ENCODE data around the gene STRN3.
A peak's percentile ranks its signal among the peaks of the same experiment; 100 is the strongest.
"Not testable (repeated sequence)": the region's sequence is repeated elsewhere in the genome, so short reads cannot be mapped to it uniquely, and the experiment has no call there.

Gene STRN3
- total RNA-seq, result 28.0 to 53.3 (median 43.6) reads per million in 17 experiments

DNA sequence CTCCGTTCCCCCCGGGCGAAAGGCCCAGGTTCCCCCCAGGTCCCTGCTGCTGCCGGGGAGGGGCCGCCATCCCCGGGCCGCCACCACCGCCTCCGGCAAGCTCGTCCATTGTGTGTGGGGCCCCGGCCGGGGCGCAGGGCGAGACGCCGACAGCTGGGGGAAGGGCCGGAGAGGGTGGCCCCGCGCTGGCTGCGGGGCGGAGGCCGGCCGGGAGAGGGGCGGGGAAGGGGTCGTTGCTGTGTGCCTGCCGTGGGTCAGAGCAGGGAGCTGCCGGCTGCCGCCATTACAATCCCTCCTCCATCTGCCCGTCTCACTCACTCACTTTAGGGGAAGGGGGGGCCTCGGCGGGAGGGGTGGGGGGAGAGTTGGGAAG is at the start of gene STRN3:
TSS of gene STRN3 (minus strand) at position 303 of the 373 bp plus-strand sequence. CDS start at position 109, 194 bp downstream.
- no peak for DNase-seq

- DNase-seq, result no peak
Observed at GRCh38 chr14:31075144-31075543, 49.0 kb upstream of the STRN3 start.

GRCh38 chr14:31071151-31071550 is 45.0 kb upstream of the STRN3 start:
- DNase-seq, result no peak

DNA sequence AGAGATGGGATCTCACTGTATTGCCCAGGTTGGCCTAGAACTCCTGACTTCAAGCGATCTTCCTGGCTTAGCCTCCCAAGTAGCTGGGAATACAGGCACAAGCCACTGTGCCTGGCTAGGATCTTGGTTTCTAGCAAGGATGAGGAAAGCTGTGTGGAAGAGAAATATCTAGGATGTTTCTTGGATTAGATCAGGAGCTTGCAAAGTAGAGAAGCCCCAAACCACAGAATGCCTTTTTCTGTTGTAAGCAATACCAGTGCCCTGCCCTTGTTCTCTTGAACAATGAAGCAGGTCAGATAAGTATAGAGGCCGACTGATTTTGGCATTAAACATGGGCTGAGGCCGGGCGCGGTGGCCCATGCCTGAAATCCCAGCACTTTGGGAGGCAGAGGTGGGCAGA is 44.3 kb upstream of the STRN3 start:
- no peak for DNase-seq

DNA sequence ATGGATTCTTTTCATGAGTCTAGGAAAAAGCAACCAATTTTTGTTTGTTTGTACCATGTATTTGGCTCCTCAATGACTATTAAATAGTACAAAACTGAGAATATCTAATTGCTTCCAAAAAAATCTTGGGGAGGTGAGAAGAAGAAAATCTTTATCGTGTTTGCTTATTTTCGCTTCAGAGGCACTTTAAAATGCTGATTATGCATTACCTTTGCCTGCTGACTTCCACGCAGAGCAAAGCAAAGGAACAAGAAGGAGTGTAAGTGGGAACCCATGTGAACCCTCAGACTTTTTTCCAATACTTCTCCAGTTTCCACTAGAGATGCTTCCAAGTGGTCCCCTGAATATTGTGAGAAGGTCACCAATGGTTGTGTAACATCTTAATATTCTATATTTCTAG is 43.2 kb upstream of the STRN3 start:
- no peak for DNase-seq

GRCh38 chr14:31068235-31068634 is 42.1 kb upstream of the STRN3 start:
- peak; percentile 70 to 92 (median 80) for DNase-seq

GRCh38 chr14:31062908-31063307 is 36.7 kb upstream of the STRN3 start:
- not testable (repeated sequence) for DNase-seq

DNA sequence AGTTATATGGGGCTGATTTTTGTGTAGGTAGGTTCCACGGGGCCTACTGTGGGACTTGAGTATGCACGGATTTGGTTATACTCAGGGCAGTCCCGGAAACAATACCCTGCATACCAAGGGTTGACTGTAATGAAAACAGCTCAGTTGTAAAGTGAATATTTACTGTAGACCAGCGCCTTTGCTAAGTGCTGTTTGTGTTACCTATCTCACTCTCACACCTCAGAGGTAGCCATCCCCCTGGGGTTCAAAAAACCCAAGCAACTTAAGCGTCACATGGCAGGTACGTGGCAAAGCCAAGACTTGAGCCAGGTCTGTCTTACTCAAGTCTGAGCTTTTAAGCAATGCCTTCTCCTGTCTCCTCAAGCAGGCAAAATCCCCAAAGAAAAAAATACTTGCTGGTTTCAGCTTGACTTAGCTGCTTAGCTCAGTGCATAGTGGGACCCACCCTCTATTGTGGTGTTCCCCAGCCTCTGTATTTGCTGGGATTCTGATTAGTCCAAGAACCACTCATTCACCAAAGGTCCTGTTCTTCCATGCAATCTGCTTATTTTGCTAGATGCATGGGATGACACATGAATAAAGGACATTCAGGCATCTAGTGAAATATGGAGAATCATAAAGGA is 34.2 kb upstream of the STRN3 start:
- no peak for DNase-seq

DNA sequence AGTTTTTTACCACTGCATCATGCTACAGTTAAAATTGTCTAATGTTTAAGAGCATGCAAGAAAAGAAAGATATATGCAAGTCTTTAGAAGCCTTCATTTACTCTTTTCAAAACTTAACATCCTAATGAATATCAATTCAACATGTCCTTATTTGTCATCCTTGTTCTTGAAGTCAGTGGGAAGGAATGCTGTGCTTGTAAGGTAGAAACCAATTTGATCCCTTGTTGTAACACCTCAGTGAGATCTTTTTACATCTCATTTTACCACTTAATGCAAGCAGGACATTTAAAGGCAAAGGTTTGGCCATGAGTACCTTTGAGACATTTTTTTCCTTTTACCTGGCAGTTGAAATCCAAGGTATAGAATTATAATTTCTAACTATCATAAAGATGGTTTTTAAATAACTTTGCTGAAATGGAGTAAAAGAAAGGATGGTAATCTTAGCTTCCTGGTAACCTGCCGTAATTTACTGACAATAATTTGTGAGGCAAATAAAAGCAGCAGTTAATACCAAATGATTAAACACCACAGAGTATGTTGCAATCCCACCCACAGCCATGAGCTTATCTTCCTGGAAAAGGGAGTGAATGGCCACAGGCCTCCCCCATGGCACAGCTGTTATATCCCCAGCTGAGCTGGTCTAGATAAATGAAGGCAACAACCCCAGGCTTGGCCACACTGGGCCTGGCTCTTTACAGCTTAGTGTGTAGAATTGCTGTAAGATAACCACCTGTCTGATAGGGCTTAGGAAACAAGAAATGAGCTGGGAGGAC is 33.2 kb upstream of the STRN3 start:
- peak; percentile 75 to 84 (median 78) for DNase-seq

DNA sequence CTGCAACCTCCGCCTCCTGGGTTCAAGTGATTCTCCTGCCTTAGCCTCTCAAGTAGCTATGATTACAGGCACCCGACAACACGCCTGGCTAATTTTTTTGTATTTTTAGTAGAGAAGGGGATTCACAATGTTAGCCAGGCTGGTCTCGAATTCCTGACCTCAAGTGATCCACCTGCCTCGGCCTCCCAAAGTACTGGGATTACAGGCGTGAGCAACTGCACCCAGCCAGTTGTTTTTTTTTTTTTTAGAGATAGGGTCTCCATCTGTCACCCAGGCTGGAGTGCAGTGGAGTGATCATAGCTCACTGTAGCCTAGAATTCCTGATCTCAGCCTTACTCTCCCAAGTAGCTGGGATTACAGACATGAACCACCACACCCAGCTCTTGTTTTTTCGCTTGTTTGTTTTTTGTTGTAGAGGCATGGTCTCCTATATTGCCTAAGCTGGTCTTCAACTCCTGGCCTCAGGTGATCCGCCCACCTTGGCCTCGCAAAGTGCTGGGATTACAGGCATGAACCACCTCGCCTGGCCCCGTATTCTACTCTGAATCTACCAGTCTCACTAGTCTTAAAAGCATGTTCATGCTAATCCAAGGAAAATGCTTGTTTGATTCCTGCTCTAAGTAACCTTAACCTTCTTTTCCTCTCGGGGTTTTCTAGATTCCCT is 31.7 kb upstream of the STRN3 start:
- no peak for DNase-seq

GRCh38 chr14:31057035-31057434 is 30.9 kb upstream of the STRN3 start:
- no peak for DNase-seq

DNA sequence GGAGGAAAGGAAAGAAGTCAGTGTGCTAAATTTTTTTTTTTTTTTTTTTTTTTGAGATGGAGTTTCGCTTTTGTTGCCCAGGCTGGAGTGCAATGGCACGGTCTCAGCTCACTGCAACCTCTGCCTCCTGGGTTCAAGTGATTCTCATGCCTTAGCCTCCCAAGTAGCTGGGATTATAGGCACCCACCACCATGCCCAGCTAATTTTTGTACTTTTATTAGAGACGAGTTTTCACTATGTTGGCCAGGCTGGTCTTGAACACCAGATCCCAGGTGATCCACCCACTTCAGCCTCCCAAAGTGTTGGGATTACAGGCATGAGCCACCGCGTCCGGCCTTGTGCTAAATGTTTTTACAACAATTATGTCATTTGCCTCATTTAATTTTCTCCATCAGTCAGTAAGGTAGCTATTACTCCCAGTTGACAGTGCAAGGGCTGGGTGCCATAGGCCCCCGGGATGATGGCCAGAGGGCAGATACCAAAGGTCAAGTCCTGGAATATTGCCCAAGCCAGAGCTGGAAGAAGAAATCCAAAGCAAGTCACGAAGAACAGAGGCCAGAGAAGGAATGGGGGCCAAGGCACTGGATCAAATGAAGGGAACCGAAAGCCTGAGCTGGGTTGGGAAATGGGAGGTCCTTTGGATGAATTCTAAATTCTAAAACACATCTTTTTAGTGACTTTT is 26.9 kb upstream of the STRN3 start:
- not testable (repeated sequence) for DNase-seq

- peak; percentile 52 to 73 (median 70) for DNase-seq
Observed at GRCh38 chr14:31051511-31051910, 25.3 kb upstream of the STRN3 start.

DNA sequence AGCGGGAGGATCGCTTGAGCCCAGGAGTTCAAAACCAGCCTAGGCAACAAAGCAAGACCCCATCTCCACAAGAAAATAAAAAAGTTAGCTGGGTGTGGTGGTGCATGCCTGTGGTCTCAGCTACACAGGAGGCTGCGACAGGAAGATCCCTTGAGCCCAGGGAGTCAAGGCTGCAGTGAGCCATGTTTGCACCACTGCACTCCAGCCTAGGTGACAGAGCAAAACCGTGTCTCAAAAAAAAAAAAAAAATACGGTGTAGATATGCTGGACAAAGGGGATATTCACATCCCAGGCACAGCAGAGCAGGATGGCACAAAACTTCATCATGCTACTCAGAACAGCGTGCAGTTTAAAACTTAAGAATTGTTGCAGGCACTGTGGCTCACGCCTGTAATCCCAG is 24.8 kb upstream of the STRN3 start:
- DNase-seq, result no peak

- DNase-seq, result peak; percentile 32 to 56 (median 44)
Observed at GRCh38 chr14:31047503-31047902, 21.3 kb upstream of the STRN3 start.

DNA sequence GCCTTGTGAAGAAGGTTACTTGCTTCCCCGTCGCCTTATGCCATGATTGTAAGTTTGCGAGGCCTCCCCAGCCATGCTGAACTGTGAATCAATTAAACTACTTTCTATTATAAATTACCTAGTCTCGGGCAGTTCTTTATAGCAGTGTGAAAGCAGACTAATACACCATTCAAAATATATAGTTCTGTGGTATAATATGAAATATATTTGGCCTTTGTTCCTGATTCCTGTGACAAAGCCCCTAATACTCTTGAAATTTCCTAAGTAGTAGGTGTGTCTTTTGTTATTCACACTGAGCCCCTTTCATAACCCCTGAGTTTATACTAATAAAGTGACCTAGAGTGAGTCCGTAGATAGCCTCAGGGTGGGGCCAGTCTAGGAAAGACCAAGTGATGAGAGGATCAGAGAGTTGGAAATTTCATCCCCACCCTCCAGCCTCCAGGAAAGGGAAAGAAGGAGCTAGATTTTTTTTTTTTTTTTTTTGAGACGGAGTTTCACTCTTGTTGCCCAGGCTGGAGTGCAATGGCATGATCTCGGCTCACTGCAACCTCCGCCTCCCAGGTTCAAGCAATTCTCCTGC is 19.4 kb upstream of the STRN3 start:
- no peak for DNase-seq

DNA sequence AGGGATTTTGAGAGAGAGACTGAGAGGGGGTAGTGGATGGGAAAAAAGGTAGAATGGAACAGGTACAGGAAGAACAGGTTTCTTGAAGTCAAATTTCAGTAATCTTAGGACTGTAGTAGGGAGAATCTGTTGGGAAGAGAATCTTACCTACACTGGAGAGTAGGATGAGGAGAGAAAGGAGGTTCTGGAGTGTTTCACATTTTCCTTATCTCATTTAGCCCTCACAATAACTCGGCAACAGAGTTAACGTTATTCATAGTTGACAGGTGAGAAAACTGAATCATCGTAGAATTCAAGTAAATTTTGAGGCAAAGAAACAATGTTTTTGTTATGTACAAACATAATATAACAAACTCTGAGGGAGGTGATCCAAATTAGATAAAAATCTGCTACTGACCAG is 17.2 kb upstream of the STRN3 start:
- DNase-seq, result no peak

- not testable (repeated sequence) for DNase-seq
Observed at GRCh38 chr14:31042893-31043292, 16.7 kb upstream of the STRN3 start.

DNA sequence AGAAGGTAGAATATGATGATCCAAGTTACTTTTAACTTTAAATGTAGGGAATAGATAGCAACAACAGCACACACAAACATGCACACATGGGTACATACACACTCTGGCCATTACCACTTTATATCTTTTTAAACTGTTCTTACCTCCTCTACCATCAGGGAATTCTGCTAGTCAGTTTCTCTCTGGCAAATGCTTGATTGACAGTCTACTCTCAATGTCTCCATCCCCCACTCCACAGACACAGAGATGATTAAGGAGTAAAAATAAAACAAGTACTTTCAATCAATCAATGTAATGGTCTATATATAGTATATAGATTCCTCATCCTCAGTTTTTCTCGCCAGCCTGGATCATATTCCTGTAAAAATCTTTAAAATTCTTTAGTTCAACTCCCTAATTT is 16.1 kb upstream of the STRN3 start:
- no peak for DNase-seq

GRCh38 chr14:31038521-31039166 is 12.5 kb upstream of the STRN3 start:
- peak in 2 of 4 experiments; percentile 24 to 37 for DNase-seq

DNA sequence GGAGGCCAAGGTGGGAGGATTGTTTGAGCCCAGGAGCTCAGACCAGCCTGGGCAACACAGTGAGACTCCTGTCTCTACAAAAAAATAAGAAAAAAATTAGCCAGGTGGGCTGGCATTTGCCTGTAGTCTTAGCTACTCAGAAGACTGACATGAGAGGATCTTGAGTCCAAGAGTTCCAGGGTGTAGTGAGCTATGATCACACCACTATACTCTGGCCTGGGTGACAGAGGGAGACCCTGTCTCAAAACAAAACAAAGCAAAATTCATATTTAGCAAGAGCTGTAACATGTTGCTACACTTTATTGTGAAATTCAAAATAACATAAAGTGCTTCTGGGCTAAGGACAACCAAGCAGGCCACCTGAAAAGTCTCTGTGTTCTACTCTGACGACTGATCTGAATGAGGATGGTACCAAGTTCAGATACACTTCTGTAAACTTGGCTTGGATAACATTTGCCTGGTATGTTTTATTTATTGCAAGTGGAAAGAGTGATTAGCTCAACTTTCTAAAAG is 11.6 kb upstream of the STRN3 start:
- peak in 1 of 4 experiments; percentile 42 for DNase-seq

GRCh38 chr14:31036552-31036951 is 10.4 kb upstream of the STRN3 start:
- no peak for DNase-seq
